A673 (cell line): ENCODE data around the gene STARD5. TPM values are rescaled to one million over a fixed set of nuclear protein-coding genes. Genes with fewer than 3 reads are reported as not detected.
A peak's percentile ranks its signal among the peaks of the same experiment; 100 is the strongest.
"Not testable (repeated sequence)": the region's sequence is repeated elsewhere in the genome, so short reads cannot be mapped to it uniquely, and the experiment has no call there.

Experiments
- BruUV-seq: library from RNA; stranded (reverse); fragments of 400-500 nt; replicated peaks from 2 replicates; lab custom pipeline; 2021; lab: Mats Ljungman, UMichigan
- CTCF ChIA-PET: fragments of 300-600 bp; sonication (Branson Sonifier 250); formaldehyde crosslinking; loops from one replicate; lab custom pipeline; 2022; ENCODE audit warnings: antibody characterized with exemption; lab: Charles Lee
- POLR2A ChIA-PET: fragments of 300-600 bp; sonication (Branson Sonifier 250); formaldehyde crosslinking; loops from one replicate; lab custom pipeline; 2022; ENCODE audit warnings: antibody characterized with exemption; ENCODE audit not compliant: low non-redundant PET; lab: Charles Lee
- DNase-seq: peaks from one replicate; pipeline ENCODE4 v3.0.0-alpha.2; 2015; ENCODE audit warnings: low spot score
- H3K27ac ChIP-seq: fragments of 200-600 bp; sonication (generic); 2 replicates; pipeline ENCODE4 v1.5.1; 2016; ENCODE audit warnings: mixed run types, low read depth, mild to moderate bottlenecking, mixed read lengths, antibody characterized with exemption, low read length; ENCODE audit not compliant: poor library complexity, severe bottlenecking
- H3K27me3 ChIP-seq: fragments of 200-600 bp; sonication (generic); replicated peaks from 2 replicates; pipeline ENCODE4 v1.6.1; 2017; ENCODE audit warnings: mixed run types, low read depth, mild to moderate bottlenecking, mixed read lengths, antibody characterized with exemption, low read length; ENCODE audit not compliant: insufficient read depth, poor library complexity
- H3K36me3 ChIP-seq: fragments of 200-600 bp; sonication (generic); 2 replicates; pipeline ENCODE4 v1.6.1; 2016; ENCODE audit warnings: mixed run types, mild to moderate bottlenecking, mixed read lengths, antibody characterized with exemption, low read length; ENCODE audit not compliant: insufficient read depth, poor library complexity, severe bottlenecking
- H3K4me1 ChIP-seq: fragments of 200-600 bp; sonication (generic); 2 replicates; pipeline ENCODE4 v1.6.1; 2017; ENCODE audit warnings: mixed run types, mild to moderate bottlenecking, mixed read lengths, antibody characterized with exemption, low read length; ENCODE audit not compliant: insufficient read depth, poor library complexity, severe bottlenecking
- H3K4me3 ChIP-seq: fragments of 200-600 bp; sonication (generic); 2 replicates; pipeline ENCODE4 v1.5.1; 2016; ENCODE audit warnings: low read depth, mixed run types, mild to moderate bottlenecking, mixed read lengths, low read length; ENCODE audit not compliant: poor library complexity, severe bottlenecking
- H3K9me3 ChIP-seq: fragments of 200-600 bp; sonication (generic); 2 replicates; pipeline ENCODE4 v1.6.1; 2016; ENCODE audit warnings: mixed run types, low read depth, mild to moderate bottlenecking, mixed read lengths, antibody characterized with exemption, low read length; ENCODE audit not compliant: poor library complexity, severe bottlenecking
- CTCF ChIP-seq: fragments of 300-800, 200-600 bp; sonication (generic); conservative IDR thresholded peaks from 2 replicates; pipeline ENCODE4 v1.5.1; 2017; ENCODE audit warnings: low read depth, mild to moderate bottlenecking, antibody characterized with exemption, low read length, moderate library complexity, mixed read lengths
- EZH2 ChIP-seq: fragments of 200-600 bp; sonication (generic); IDR thresholded peaks from 2 replicates; pipeline ENCODE4 v1.6.1; 2017; ENCODE audit warnings: borderline replicate concordance, low read depth, mild to moderate bottlenecking, mixed read lengths, antibody characterized with exemption, low read length; ENCODE audit not compliant: poor library complexity, severe bottlenecking
- intact Hi-C: fragments of 100-400 bp; cut with micrococcal nuclease; formaldehyde crosslinking; loops from one replicate; pipeline ENCODE4 v1.10.0; 2022; ENCODE audit not compliant: unreplicated experiment
- total RNA-seq: library from RNA; stranded (reverse); gene quantifications from 2 replicates; pipeline ENCODE4 v1.2.3, GENCODE V29; 2021

Gene STARD5
- total RNA-seq, 1 experiment from 2014 or later, result 0.54 TPM

GRCh38 chr15:81349271-81349670, 25.3 kb upstream of the STARD5 start:
- DNase-seq, result no peak
- no TSS peak for BruUV-seq
- TF ChIP-seq EZH2, result no peak
- no peak for TF ChIP-seq CTCF
- Histone ChIP-seq H3K4me3 (no peak overlapping the region), H3K4me1 (no peaks in the 10 kb centered on the region), H3K27me3 (peaks cover 5% of the 10 kb centered on the region), H3K27ac (no peak overlapping the region), H3K9me3 (no peaks in the 10 kb centered on the region), H3K36me3 (no peaks in the 10 kb centered on the region)
- POLR2A ChIA-PET, result no interaction called here
- intact Hi-C loops, result no loop called here
- CTCF ChIA-PET, result no interaction called here

- CTCF ChIA-PET, BruUV-seq, H3K27me3 ChIP-seq, H3K4me1 ChIP-seq, H3K9me3 ChIP-seq, POLR2A ChIA-PET, H3K27ac ChIP-seq, H3K4me3 ChIP-seq, H3K36me3 ChIP-seq, DNase-seq, intact Hi-C loops: not testable (repeated sequence)
Measured at GRCh38 chr15:81348691-81349090, 24.8 kb upstream of the STARD5 start.

- Histone ChIP-seq H3K9me3 (no peaks in the 10 kb centered on the region), H3K36me3 (no peaks in the 10 kb centered on the region), H3K4me1 (no peaks in the 10 kb centered on the region), H3K27me3 (peaks cover 5% of the 10 kb centered on the region), H3K4me3 (no peak overlapping the region), H3K27ac (no peak overlapping the region)
- no peak for DNase-seq
- BruUV-seq, result no TSS peak
- intact Hi-C loops, result no loop called here
- TF ChIP-seq EZH2, result no peak
- TF ChIP-seq CTCF, result no peak
- POLR2A ChIA-PET, result no interaction called here
- CTCF ChIA-PET, result no interaction called here
Measured at GRCh38 chr15:81347910-81348309, 24.0 kb upstream of the STARD5 start.

GRCh38 chr15:81346611-81347010, 22.7 kb upstream of the STARD5 start:
- no TSS peak for BruUV-seq
- TF ChIP-seq CTCF, result no peak
- no peak for TF ChIP-seq EZH2
- Histone ChIP-seq H3K27ac (no peak overlapping the region), H3K36me3 (no peaks in the 10 kb centered on the region), H3K9me3 (no peaks in the 10 kb centered on the region), H3K4me3 (no peak overlapping the region), H3K27me3 (peaks cover 5% of the 10 kb centered on the region), H3K4me1 (no peaks in the 10 kb centered on the region)
- ChIA-PET POLR2A (no interaction called here), CTCF (no interaction called here)
- DNase-seq, result peak; percentile 19
- intact Hi-C loops, result no loop called here
